HG02642 (cell line): Measurements from ENCODE around the gene FAHD1.

Source experiments
- ATAC-seq: cut with Tn5 transposase; IDR thresholded peaks from one replicate; pipeline ENCODE4 v1.9.1; 2021; ENCODE audit warnings: mild to moderate bottlenecking; ENCODE audit not compliant: unreplicated experiment, poor library complexity

The FAHD1 gene

DNA sequence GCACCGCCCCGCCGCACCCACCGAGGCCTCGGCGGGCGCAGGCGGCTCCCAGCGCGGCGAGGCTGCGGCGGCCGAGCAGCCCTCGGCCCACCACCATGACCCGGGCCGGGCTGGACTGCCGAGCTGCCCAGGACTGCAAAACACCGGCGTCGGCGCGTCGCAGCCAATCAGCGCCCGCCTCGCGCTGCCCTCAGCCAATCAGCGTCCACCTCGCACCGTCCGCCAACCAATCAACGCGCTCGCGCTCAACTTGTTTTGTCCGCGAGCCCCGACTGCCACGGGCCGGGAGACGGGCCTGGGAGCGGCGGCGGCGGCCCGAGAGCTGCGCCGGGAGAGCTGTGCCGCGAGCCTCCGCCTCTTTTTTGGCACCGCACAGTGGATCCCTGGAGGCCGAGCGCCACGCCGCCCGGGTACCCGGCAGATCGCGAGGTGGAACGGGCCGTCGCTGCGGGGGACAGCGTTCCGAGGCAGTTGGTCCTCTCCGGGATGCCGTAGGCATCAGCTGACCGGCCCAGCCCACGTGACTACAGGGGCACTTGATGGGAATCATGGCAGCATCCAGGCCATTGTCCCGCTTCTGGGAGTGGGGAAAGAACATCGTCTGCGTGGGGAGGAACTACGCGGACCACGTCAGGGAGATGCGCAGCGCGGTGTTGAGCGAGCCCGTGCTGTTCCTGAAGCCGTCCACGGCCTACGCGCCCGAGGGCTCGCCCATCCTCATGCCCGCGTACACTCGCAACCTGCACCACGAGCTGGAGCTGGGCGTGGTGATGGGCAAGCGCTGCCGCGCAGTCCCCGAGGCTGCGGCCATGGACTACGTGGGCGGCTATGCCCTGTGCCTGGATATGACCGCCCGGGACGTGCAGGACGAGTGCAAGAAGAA lies at the start of gene FAHD1, which contains the start of gene HAGH:
Gene FAHD1, plus strand, starts transcription at position 516 of the 883 bp plus-strand sequence. Its CDS starts 33 bp downstream, at position 549.
Gene HAGH, minus strand, starts transcription at position 135 of the 883 bp plus-strand sequence. Its CDS starts 38 bp downstream, at position 97.
- peak; percentile 88 for ATAC-seq

DNA sequence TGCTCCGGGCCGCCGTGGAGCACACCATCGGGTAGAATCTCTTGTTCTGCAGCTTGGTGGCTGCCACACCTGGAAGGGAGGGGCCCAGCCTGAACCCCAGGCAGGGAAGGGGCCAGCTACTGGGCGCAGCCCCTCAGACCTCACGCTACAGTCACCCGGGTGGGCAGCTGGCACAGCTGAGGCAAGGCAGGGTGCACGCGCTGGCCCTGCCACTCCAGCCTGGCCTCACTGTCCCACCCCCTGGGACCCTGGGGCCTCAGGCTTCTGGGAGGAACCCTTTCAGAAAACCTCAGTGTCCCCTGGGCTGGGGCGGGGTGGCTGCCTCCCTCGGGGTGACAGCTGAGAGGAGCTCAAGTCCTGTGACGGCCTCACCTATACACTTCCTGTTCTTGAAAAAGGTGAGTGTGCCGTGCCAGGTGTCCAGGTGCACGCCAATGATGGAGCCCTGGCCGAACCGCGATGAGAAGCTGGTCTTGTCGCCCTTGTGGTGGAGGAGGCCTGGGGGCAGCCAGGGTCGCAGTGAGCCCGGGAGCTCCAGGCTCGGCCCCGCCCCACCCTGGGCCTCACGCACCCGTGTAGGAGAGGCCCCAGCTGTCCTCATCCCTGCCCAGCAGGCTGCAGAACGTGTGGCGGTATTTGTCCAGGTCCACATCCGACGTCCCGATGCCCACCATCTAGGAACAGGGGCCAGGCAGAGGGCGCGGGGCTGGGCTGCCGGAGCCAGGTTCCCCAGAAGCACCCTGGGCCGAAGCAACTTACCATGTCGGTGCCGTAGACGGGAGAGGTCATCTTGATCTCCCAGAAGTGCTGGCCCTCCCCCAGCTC lies 49.4 kb upstream of the FAHD1 start:
- ATAC-seq = no peak

DNA sequence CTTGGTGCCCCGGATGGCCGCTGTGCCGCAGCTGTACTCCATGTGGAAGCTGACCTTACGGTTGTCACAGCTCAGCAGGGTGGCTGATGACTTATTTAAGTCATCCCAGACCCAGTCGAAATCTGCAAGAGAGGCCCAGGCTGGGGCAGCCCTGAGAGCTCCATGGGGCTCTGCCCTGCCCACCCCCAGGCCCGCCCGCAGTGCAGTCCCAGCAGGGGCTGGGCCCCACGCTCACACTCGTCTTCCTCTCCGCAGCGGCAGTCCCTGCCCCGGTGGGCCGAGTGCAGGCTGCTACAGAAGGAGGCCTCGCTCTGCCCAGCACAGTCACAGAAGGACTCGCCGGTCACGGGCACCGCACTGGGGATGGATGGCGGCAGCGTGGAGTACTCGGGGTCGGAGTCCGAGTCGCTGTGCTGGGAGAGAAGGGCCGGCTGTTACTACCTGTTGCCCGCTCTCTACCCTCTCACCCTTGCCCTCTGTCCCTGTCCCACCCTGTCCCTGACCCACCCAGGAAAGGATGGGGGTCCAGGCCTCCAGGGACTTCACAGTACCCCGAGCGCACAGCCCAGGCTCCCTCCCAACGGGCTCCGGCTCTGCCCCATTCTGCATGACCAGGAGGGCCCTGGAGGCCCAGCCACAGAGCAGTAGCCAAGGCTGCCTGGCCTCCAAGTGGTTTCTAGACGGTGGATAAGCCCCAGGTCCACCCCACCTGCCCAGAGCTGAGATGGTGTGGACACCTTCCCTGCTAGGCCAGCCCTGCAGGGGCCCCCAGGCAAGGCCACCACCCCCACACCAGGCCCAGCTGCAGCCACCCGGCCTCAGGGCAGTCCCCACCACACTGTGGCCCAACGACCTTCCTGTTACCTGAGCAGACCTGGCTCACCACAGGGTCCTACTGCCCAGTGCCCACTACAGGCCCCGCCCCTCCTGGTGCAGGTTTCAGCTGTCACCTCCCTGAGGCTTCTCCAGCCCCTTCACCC lies 48.5 kb upstream of the FAHD1 start:
- ATAC-seq = no peak

DNA sequence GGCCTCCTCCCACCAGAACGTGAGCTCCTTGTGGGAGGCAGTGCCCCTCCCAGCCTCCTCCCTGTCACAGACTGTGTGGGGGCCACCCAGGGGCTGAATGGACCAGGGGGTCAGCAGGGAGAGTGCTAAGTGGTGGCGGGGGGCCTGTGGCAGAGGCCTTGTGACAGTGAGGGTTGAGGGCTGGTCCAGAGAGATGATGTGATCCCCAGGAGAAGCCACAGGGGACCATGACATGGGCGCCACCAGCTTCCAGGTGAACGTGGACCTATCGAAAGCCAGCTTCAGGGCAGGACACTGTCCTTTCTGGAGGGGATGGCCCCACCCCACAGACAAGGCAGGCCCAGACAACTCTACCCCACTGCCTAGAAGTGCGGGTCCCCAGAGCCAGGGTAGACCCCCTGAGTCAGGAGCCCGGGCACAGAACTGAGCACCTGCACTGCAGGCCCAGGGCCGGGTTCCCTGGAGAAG lies 47.7 kb upstream of the FAHD1 start:
- ATAC-seq = no peak

DNA sequence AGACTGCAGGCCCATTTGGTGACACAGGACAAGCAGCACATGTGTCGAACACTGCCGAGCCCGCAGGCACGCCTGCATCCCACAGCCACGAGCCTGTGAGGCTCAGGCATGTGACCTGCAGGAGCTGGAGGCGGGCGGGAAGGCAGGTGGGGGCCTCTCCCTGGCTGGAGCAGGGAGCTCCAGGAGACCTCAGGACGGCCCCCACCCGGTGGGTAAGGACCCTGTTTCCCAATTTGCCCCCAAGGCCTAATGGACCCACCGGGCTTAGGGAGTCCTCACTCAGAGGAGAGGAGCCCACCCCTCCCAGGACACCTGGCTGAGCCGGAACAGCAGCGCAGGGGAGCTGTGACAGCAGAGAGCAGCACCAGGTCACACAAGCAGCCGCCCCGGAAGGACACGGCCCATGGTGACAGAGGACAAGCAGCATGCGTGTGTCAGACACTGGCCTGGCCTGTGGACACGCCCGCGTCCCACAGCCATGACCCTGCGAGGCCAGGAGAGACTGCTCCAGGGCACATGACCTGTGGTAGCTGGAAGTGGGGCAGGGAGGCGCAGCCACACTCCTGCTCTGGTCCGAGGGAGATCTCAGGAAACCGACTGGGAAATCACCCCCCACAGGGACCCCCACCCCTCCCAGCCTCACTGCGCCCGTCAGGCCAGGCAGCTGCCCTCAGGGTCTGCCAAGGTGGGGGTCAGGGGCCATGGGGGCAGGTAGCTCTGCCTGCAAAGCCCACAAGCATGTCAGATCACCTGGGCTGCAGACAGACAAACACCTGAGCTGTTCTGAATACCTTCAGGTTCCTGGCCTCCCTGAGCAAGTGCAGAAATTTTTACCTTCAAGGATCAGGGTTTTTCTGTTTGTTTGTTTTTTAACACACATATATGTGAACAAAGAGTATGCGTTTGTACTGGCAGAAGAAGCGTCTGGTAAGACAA lies 47.0 kb upstream of the FAHD1 start:
- no peak for ATAC-seq

DNA sequence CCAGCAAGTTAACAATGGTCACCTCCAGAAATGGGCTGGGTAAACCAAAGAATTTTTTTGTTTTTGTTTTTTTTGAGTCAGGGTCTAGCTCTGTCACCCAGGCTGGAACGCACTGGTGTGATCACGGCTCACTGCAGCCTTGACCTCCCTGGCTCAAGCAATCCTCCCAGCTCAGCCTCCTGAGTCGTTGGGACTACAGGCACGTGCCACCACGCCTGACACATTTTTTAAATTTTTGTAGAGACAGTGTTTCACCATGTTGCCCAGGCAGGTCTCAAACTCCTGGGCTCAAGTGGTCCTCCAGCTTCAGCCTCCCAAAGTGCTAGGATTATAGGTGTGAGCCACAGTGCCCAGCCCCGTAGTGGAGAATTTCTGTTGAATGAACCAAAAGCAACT lies 46.3 kb upstream of the FAHD1 start:
- ATAC-seq = no peak

DNA sequence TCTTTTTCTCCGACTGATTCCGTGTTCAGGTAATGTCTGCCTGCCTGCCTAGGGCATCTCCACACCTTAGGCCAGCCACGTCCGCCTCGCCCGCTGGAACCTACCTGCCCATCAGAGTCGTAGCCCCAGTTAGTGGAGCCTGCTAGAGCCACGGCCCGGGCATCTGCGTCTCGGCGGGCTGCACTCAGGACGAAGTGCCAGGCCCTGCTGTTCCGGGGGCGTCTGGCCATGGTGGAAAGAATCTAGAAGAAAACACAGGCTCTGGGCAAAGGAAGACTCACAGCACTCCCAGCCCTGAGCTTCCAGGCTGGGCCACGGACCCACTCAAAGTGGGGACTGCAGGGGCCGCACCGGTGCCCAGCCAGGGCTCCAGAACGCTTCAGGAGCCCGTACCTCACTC lies 45.8 kb upstream of the FAHD1 start:
- ATAC-seq = no peak

DNA sequence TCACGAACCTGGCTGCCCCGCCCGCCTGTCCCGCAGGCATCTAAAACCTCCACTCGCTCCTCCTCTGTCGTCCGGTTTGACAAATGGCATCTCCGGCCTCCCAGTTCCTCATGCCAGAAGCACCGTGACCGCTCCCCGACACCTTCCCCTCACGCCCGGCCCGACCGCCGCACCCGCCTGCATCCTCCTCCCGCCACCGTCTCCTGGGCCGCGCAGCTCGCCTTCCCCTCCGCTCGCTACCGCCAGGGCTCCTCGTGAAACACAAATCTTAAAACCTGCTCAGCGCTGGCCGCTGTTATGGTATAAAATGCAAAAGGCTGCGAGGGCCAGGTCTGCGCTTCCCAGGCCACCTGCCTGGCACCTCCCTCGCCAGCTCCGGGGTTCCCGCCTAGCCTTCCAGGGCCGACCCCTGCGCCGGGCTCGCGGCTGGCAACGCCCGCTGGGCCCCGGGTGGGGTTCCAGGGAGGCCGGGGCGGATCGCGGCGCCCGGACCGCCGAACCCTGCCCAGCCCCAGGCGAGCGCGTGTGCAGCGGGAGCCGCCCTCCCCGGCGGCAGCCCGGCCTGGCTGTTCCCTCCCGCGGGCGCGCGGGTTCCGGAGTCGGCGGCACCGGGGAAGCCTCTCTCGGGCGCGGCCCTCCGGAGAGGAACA lies 45.1 kb upstream of the FAHD1 start:
- peak; percentile 6 for ATAC-seq

DNA sequence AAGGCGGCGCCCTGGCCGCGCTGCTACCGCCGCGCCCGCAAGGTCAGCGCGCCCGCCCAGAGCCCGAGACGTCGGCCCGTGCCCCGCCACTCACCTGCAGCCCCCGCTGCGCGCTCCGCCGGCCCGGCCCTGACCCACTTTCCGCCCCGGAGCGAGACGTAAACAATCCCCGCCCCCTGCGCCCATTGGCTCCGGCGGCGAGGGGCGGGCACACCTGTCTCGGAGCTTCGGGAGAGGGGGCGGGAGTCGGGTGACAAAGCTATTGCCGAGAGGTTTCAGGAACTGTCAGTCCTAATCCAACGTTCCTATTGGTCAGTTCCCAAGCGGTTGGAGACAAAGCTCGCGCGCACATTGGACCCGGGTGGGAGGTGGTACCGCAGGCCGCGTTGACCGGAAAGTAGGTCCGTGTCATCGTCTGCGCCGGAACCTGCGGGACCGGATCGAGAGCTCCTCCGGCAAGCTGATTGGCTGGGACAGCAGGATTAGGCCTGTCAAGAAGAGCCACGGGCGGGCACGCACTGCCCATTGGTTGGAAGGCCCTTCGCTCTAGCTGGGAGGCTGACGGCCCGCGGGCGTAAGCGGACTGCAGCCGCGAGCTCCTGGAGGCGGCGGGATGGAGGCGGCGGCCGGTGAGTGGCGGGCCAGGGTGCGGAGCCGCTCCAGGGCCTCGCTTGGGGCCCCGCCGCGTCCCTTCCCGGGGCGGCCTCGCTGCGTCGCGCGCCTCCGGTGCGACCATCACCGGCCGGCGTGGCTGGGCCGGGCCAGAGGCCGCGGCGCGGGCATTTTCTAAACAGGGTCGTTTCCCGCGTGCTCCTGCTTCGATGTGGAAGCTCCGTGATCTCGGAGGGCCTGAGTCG lies 44.4 kb upstream of the FAHD1 start, which contains the start of the genes NUBP2 and SPSB3:
Gene NUBP2, plus strand, starts transcription at position 553 of the 857 bp plus-strand sequence. Its CDS starts 61 bp downstream, at position 614.
Gene SPSB3, minus strand, starts transcription at position 164 of the 857 bp plus-strand sequence. CDS start 1,088 bp downstream, outside the sequence.
- ATAC-seq = peak; percentile 86

DNA sequence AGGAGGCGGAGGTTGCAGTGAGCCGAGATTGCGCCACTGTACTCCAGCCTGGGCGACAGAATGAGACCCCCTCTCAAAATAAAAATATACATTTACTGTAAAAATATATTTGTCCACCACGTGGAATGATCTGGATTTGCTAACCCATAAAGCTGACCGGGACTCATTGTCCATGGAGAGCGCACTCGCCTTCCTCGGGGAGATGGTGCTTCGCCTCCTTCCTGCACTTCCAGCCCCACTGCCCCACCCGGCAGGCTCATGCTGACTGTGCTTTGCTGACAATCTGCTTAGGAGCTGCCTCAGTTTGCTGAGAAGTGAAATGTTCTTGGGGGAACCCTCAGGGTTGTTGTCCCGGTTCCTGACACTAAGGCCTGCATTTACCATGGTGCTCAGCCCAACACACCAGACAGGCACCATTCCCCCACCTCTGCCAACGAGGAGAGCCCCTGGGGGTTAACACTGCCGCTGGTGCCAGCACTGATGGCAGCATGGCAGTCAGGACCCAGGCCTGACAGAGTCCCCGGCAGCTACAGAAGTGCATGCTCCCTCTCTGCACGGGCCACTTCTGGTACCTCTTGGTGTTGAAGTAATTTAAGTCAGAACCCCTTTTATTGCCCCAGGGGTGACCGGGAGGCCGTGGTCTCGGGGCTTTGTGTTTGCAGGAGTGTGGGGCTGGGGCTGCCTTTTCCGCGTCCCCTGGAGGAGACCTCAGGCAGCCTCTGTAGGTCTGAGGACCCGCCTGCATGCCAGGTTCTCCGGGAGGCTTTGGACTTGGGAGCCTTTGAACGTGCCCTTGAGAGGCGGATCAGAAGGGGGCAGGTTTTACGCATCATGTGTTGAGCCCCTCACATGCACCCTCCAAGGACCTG lies 41.8 kb upstream of the FAHD1 start:
- no peak for ATAC-seq

DNA sequence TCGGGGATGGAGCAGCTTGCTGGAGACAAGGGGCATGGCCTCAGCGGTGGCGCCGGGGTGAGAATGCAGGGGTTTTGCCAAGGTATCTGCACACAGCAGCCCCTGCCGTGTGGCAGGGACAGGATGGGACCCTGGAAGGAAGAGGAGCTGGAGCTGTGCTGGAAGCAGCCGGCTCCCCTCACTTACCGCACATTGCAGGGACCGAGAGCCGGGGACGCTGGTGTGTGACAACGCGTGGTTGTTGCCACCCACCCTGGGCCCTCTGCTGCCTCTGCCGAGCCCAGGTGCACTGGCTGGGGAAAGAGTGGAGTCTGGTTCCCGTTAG lies 41.2 kb upstream of the FAHD1 start:
- ATAC-seq = no peak

DNA sequence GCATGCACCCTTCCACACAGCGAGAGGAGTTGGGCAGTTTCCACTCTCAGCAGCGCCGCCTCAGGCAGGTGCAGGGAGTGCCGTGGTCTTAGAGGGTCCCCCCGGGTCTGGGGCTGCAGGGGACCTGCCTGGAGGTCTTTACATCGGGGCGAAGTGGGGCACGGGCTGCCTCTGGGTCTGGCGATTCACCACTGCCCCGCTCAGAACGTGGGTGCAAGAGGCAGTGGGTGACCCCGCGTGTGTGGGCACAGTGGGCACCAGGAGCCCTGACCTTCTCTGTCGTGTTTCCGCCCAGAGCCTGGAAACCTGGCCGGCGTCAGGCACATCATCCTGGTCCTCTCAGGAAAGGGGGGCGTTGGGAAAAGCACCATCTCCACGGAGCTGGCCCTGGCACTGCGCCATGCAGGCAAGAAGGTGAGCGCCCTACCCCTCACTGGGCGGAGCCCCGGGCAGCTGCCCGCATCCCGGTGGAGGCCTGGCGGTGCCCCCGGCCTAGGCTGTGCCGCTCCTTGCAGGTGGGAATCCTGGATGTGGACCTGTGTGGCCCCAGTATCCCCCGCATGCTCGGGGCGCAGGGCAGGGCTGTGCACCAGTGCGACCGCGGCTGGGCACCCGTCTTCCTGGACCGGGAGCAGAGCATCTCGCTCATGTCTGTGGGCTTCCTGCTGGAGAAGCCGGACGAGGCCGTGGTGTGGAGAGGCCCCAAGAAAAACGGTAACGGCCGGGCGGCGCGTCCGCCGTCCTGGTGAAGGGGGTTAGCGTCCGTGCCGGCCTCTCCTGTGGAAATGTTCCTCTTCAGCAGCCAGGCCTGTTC lies 40.6 kb upstream of the FAHD1 start:
- ATAC-seq = no peak

DNA sequence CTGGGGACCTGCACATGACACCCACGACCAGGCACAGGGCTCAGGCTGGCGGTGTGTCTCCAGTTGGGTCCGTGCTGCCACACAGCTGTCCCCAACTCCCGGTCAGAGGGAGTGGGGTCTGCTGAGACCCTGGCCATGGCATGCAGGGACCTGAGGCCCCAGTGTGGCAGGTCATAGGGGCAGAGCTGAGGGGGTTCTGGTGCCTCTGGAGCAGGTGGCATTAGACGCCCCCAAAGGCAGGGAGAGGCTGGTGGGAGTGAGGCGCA lies 40.0 kb upstream of the FAHD1 start:
- no peak for ATAC-seq

DNA sequence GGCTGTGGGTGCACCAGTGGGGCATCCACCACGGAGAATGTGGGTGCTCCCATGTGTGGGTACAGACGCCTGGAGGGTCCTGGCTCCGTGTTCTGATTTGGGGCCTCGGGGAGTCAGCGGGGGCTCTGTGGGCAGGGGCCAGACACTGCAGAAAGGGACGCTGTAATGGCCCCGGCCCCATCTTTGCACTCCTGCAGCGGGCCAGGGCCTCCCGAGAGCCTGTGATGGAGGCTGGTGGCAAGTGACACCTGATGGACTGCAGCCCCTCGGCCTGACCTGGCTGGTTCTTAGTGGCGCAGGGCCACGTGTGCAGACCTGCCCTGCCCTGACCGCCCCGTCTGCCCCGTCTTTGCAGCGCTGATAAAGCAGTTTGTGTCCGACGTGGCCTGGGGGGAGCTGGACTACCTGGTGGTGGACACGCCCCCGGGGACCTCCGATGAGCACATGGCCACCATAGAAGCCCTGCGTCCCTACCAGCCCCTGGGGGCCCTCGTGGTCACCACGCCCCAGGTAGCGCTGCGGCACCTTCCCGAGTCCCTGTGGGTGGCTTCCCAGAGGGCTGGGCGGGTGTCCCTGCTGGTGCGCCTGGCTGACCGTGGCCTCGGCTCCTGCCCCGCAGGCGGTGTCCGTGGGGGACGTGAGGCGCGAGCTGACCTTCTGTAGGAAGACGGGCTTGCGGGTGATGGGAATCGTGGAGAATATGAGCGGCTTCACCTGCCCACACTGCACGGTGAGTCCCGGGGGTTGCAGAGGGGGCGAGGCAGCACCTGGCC lies 39.5 kb upstream of the FAHD1 start:
- no peak for ATAC-seq

DNA sequence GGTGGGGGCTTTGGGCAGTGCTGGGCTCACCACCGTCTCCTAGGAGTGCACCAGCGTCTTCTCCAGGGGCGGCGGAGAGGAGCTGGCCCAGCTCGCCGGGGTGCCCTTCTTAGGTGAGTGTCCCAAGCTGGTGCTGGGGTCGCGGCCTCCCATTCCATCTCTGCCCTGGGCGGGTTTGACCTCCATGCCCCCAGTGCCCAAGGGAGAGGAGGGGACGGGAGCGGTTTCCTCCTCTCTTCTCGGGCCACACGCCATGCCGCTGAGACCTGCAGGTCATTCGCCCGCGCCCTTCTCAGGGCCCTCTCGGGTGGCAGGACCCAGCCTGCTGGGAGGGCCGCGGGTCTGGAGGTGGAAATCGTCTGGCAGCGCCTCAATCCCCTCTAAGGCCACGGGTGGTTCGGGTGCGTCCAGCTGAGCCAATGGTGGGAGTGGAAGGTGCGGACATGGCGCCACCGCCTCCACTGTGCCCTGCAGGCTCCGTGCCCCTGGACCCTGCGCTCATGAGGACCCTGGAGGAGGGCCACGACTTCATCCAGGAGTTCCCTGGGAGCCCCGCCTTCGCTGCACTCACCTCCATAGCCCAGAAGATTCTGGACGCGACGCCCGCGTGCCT lies 38.8 kb upstream of the FAHD1 start:
- ATAC-seq = no peak
